GM23338 (cell line): ENCODE measurements around the gene ADGRE3. TPM values are rescaled to one million over a fixed set of nuclear protein-coding genes. Genes with fewer than 3 reads are reported as not detected.

Source experiments
- polyA plus RNA-seq: library from polyadenylated mRNA; unstranded; fragments of >200 nt; fragmentation: Nextera tagmentation; extraction: Ambion mirVana; gene quantifications from 2 replicates; pipeline ENCODE4 v1.2.1, GENCODE V29; 2016
- small RNA-seq: library from RNA; depleted of rRNA; stranded (forward); fragments of <200 nt; gene quantifications from one replicate; pipeline ENCODE3, GENCODE V24; 2014; ENCODE audit warnings: low replicate concordance
- total RNA-seq: library from RNA; depleted of rRNA; stranded (reverse); fragments of >200 nt; shearing (Covaris generic); gene quantifications from 2 replicates; pipeline ENCODE4 v1.2.3, GENCODE V29; 2014; rRNA removed

The ADGRE3 gene
- total and polyA plus RNA-seq, 2 experiments from 2014 or later, result not detected

Small RNA genes within 50 kb of the gene (small RNA-seq; reads per million reads assigned to genes)
- gene AC022149.2, result not detected
- not detected for gene RN7SL842P

Other genes with a start within 250 kb of the ADGRE3 start
- 147 and 201 TPM in 2 replicates for gene PKN1, start 241.5 kb downstream of the ADGRE3 start, total RNA-seq
- 86.8 and 106 TPM in 2 replicates for gene PKN1, start 241.5 kb downstream of the ADGRE3 start, polyA plus RNA-seq
- gene PTGER1, start 199.5 kb downstream of the ADGRE3 start, total RNA-seq, result 1.2 TPM in 1 of 2 replicates, not detected in the other
- 0.56 and 0.57 TPM in 2 replicates for gene PTGER1, start 199.5 kb downstream of the ADGRE3 start, polyA plus RNA-seq
- 92.3 and 106 TPM in 2 replicates for gene GIPC1, start 178.7 kb downstream of the ADGRE3 start, total RNA-seq
- 50.9 and 51.6 TPM in 2 replicates for gene GIPC1, start 178.7 kb downstream of the ADGRE3 start, polyA plus RNA-seq
- 53.3 TPM in 2 replicates for gene DNAJB1, start 156.4 kb downstream of the ADGRE3 start, total RNA-seq
- gene DNAJB1, start 156.4 kb downstream of the ADGRE3 start, polyA plus RNA-seq, result 43.2 and 44.0 TPM in 2 replicates
- 104 and 107 TPM in 2 replicates for gene TECR, start 145.2 kb downstream of the ADGRE3 start, total RNA-seq
- 268 and 277 TPM in 2 replicates for gene TECR, start 145.2 kb downstream of the ADGRE3 start, polyA plus RNA-seq
- 289 and 398 TPM in 2 replicates for gene NDUFB7, start 102.8 kb downstream of the ADGRE3 start, total RNA-seq
- 463 and 501 TPM in 2 replicates for gene NDUFB7, start 102.8 kb downstream of the ADGRE3 start, polyA plus RNA-seq
- 0.17 TPM in 1 of 2 replicates, not detected in the other for gene CLEC17A, start 91.8 kb downstream of the ADGRE3 start, total RNA-seq
- gene CLEC17A, start 91.8 kb downstream of the ADGRE3 start, polyA plus RNA-seq, result 0.21 TPM in 1 of 2 replicates, not detected in the other
- gene ZNF333, start 15.2 kb upstream of the ADGRE3 start, total RNA-seq, result 9.1 and 21.6 TPM in 2 replicates
- gene ZNF333, start 15.2 kb upstream of the ADGRE3 start, polyA plus RNA-seq, result 4.3 and 7.2 TPM in 2 replicates
- 2.4 and 2.9 TPM in 2 replicates for gene ADGRE2, start 103.7 kb upstream of the ADGRE3 start, total RNA-seq
- gene ADGRE2, start 103.7 kb upstream of the ADGRE3 start, polyA plus RNA-seq, result 2.3 and 2.4 TPM in 2 replicates
- gene OR7A5, start 160.3 kb upstream of the ADGRE3 start, total RNA-seq, result not detected in 2 replicates
- not detected in 2 replicates for gene OR7A5, start 160.3 kb upstream of the ADGRE3 start, polyA plus RNA-seq
- not detected in 2 replicates for gene OR7C1, start 160.3 kb upstream of the ADGRE3 start, total RNA-seq
- gene OR7C1, start 160.3 kb upstream of the ADGRE3 start, polyA plus RNA-seq, result 0.03 TPM in 2 replicates
- not detected in 2 replicates for gene OR7A10, start 174.1 kb upstream of the ADGRE3 start, total RNA-seq
- gene OR7A10, start 174.1 kb upstream of the ADGRE3 start, polyA plus RNA-seq, result not detected in 2 replicates
- not detected in 2 replicates for gene OR7A17, start 211.3 kb upstream of the ADGRE3 start, total RNA-seq
- not detected in 2 replicates for gene OR7A17, start 211.3 kb upstream of the ADGRE3 start, polyA plus RNA-seq